HG03457 (cell line): ENCODE measurements around the gene STXBP6.
"Not testable (repeated sequence)": the region's sequence is repeated elsewhere in the genome, so short reads cannot be mapped to it uniquely, and the experiment has no call there.

Experiments used
- ATAC-seq: cut with Tn5 transposase; IDR thresholded peaks from one replicate; pipeline ENCODE4 v1.9.1; 2021; ENCODE audit warnings: moderate number of reproducible peaks; ENCODE audit not compliant: unreplicated experiment

Gene STXBP6

GRCh38 chr14:24990050-24990449 lies 59.9 kb downstream of the STXBP6 start:
- ATAC-seq = no peak

GRCh38 chr14:24988760-24989159 lies 61.2 kb downstream of the STXBP6 start:
- no peak for ATAC-seq

GRCh38 chr14:24986206-24986893 lies 63.6 kb downstream of the STXBP6 start:
- ATAC-seq = no peak

- no peak for ATAC-seq
These were observed 64.9 kb downstream of the STXBP6 start for GRCh38 chr14:24984846-24985589.

- ATAC-seq = no peak
These were observed 67.3 kb downstream of the STXBP6 start for GRCh38 chr14:24982472-24983155.

- no peak for ATAC-seq
These were observed 70.2 kb downstream of the STXBP6 start for GRCh38 chr14:24979725-24980239.

- ATAC-seq = peak; percentile 82
These were observed 70.9 kb downstream of the STXBP6 start for GRCh38 chr14:24978862-24979724.

GRCh38 chr14:24976602-24977001 lies 73.3 kb downstream of the STXBP6 start:
- no peak for ATAC-seq

GRCh38 chr14:24975393-24975792 lies 74.6 kb downstream of the STXBP6 start:
- ATAC-seq = no peak

- no peak for ATAC-seq
These were observed 75.2 kb downstream of the STXBP6 start for GRCh38 chr14:24974591-24975374.

GRCh38 chr14:24972844-24973243 lies 77.1 kb downstream of the STXBP6 start:
- no peak for ATAC-seq

- ATAC-seq = no peak
These were observed 78.7 kb downstream of the STXBP6 start for GRCh38 chr14:24971255-24971654.

GRCh38 chr14:24966579-24966964 lies 83.4 kb downstream of the STXBP6 start:
- no peak for ATAC-seq

- no peak for ATAC-seq
These were observed 83.9 kb downstream of the STXBP6 start for GRCh38 chr14:24965934-24966578.

GRCh38 chr14:24965578-24965933 lies 84.4 kb downstream of the STXBP6 start:
- ATAC-seq = no peak

- no peak for ATAC-seq
These were observed 85.4 kb downstream of the STXBP6 start for GRCh38 chr14:24964591-24964990.

- ATAC-seq = no peak
These were observed 85.9 kb downstream of the STXBP6 start for GRCh38 chr14:24964048-24964447.

GRCh38 chr14:24962118-24962517 lies 87.8 kb downstream of the STXBP6 start:
- not testable (repeated sequence) for ATAC-seq

- ATAC-seq = no peak
These were observed 89.1 kb downstream of the STXBP6 start for GRCh38 chr14:24960816-24961215.
